ENCODE data around the gene LRP1.

Gene LRP1

GRCh38 chr12:57105011-57105753 lies 23.1 kb upstream of the LRP1 start:
- H3K9me3 ChIP-seq (replicated peaks in 1 of 11) = no peaks in the 10 kb centered on the region
- peak overlapping the region in 3 of 11 experiments; percentile 18 to 31 (median 23); a peak in 5 of 22 replicates for H3K27ac ChIP-seq
- peaks cover 6 to 100% (median 71%) of the 10 kb centered on the region in 11 experiments; a peak in 21 of 22 replicates for H4K20me1 ChIP-seq
- peaks cover 28 to 99% (median 81%) of the 10 kb centered on the region in 10 experiments for H3K4me1 ChIP-seq
- H3K4me2 ChIP-seq = peak overlapping the region in 5 of 11 experiments; percentile 17 to 98 (median 96); a peak in 7 of 22 replicates
- H3K4me3 ChIP-seq = no peak overlapping the region
- no peaks in the 10 kb centered on the region for H3K27me3 ChIP-seq
- peaks cover 73 to 92% (median 85%) of the 10 kb centered on the region in 11 experiments for H3K36me3 ChIP-seq
- TF ChIP-seq Cebpa-rat (IDR thresholded peaks at IDR 0.05) = no peak
- peak overlapping the region in 9 of 11 experiments; percentile 2 to 60 (median 24); a peak in 9 of 22 replicates for H3K9ac ChIP-seq

DNA sequence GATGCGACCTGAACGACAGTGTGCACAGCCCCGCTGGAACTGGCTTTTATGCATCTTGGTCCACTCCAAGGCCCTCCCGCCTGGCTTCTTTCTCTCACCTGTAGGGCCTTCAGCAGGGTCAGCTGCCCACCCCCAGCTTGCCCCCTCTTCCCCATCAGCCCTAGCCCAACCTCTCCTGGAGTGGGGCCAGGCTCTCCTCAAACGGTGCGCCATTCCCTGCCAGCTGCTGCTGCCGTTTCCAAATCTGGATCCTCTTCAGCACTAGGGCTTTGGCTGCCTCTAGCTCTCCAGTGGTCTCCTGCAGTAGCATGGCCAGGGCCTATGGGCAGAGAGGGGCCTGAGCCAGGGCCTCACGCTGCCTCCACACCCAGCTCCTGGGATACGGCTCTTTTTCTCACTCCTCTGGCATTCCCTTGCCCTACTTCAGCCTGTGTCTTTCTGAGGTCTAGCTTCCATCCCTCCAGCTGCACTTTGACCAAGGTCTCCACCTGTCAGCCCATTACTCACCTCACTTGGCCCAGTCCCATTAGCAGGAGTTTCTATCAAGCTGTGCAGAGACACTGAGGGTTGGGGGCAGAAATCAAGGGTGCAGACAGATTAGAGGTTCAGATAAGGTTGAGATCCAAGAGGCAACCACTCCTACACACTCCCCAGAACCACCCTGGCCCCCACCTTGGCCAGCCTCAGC lies 22.1 kb upstream of the LRP1 start:
- Histone ChIP-seq H3K4me2 (peak overlapping the region in 5 of 11 experiments; percentile 13 to 98 (median 97); a peak in 8 of 22 replicates), H3K27me3 (no peaks in the 10 kb centered on the region), H3K9me3 (replicated peaks in 1 of 11) (no peaks in the 10 kb centered on the region), H3K4me1 (peaks cover 27 to 89% (median 77%) of the 10 kb centered on the region in 10 experiments), H3K4me3 (no peak overlapping the region), H4K20me1 (peaks cover 6 to 91% (median 69%) of the 10 kb centered on the region in 11 experiments; a peak in 21 of 22 replicates), H3K27ac (peak overlapping the region in 1 of 11 experiments; percentile 23; a peak in 2 of 22 replicates), H3K9ac (peak overlapping the region in 6 of 11 experiments; percentile 9 to 99 (median 45); a peak in 7 of 22 replicates), H3K36me3 (peaks cover 70 to 83% (median 76%) of the 10 kb centered on the region in 11 experiments)
- no peak for TF ChIP-seq Cebpa-rat (IDR thresholded peaks at IDR 0.05)

DNA sequence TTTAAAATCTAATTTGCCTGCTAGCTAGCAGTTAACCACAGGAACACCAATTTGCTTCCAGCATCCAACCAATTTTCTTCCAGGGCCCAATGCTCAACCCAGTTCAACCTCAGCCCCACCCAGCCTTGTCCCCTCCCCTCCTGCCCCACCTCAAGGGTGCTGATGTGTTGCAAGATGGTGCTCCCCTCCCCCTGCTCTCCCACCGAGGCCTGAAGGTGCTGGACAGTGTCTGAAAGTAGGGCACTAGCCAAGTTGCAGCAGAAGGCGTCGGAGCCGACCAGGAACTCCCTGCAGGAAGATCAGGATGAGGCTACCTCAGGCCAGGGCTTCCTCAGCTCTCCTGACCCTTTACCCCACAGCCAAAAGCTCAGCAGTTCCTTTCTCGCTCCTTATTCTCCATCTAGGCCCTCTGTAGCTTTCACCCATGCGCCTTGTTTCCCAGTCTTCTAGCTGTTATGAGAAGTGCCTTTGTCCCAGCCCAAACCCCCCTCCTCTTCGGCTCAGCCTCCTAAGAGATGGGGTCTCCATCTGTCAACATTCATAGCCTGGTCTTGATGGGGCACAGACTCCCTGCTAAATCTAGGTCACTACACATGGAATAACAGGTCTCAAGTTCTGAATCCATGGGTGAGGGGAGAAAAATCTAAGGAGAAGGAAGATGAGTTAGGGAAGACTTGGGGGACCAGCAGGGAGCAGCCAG lies 20.7 kb upstream of the LRP1 start:
- Histone ChIP-seq H3K4me2 (peak overlapping the region; percentile 93 to 100 (median 96); a peak in 20 of 22 replicates), H4K20me1 (peaks cover 6 to 77% (median 61%) of the 10 kb centered on the region in 11 experiments; a peak in 21 of 22 replicates), H3K4me3 (peak overlapping the region in 4 of 10 experiments; percentile 21 to 99 (median 88); a peak in 5 of 20 replicates), H3K27ac (peak overlapping the region in 10 of 11 experiments; percentile 0 to 98 (median 38); a peak in 9 of 22 replicates), H3K36me3 (peaks cover 56 to 69% (median 63%) of the 10 kb centered on the region in 11 experiments), H3K27me3 (no peaks in the 10 kb centered on the region), H3K9me3 (replicated peaks in 1 of 11) (no peaks in the 10 kb centered on the region), H3K9ac (peak overlapping the region in 10 of 11 experiments; percentile 3 to 100 (median 96); a peak in 18 of 22 replicates), H3K4me1 (peaks cover 31 to 83% (median 72%) of the 10 kb centered on the region in 10 experiments)
- TF ChIP-seq Cebpa-rat (IDR thresholded peaks at IDR 0.05) = no peak

- peaks cover 35 to 81% (median 69%) of the 10 kb centered on the region in 10 experiments for H3K4me1 ChIP-seq
- H3K36me3 ChIP-seq = peaks cover 38 to 50% (median 44%) of the 10 kb centered on the region in 11 experiments
- H3K4me3 ChIP-seq = peak overlapping the region; percentile 78 to 99 (median 90)
- peak overlapping the region; percentile 94 to 100 (median 97) for H3K9ac ChIP-seq
- no peaks in the 10 kb centered on the region for H3K27me3 ChIP-seq
- peaks cover 6 to 58% (median 56%) of the 10 kb centered on the region in 11 experiments; a peak in 21 of 22 replicates for H4K20me1 ChIP-seq
- peak overlapping the region in 10 of 11 experiments; percentile 98 to 100 (median 98); a peak in 20 of 22 replicates for H3K27ac ChIP-seq
- peak overlapping the region; percentile 93 to 100 (median 96) for H3K4me2 ChIP-seq
- no peak for TF ChIP-seq Cebpa-rat (IDR thresholded peaks at IDR 0.05)
- no peaks in the 10 kb centered on the region for H3K9me3 ChIP-seq (replicated peaks in 1 of 11)
Observed at GRCh38 chr12:57109207-57110103, 18.8 kb upstream of the LRP1 start.

DNA sequence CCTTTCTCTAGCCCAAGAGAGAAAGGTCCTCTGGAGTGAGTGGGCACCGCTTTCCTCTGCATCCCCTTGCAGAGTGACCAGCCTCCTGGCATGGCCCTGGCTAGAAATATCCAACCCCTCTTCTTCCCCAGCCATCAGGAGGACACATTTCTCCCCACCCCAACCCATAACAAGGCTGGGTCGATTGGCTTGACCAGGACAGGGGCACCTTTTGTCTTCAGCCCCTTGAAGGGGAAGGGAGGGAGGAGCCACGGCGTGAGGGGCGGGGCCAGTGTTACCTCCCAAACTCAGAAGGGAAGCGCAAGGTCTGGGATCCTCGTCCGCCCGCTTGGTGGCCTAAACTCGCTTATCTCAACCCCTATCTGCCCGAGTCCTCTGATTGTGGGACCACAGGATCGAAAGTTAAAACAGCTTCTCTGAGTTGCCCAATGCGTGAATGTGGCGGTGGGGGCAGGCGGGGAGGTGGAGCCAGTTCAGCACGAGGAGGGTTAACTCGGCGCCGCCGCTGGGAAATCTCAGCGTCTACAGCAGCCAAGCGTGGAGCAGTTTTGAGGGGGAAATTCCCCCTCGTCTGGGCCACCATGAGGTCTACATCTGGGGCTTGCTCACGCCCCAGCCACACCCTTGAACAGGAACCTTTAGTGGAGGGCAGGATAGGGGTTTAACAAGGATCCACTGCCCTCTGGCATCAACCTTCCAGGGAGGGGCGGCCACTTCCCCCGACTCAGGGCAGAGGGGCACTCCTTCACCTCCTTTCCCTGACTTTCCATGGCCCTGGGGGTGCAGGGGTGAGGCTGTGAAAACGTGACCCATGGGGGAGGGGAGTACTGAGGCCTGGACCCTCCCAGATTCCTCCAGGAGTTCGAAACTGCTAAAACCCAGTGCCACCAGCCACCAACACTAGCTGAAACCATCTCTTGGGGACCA lies 17.9 kb upstream of the LRP1 start:
- Histone ChIP-seq H3K27me3 (no peaks in the 10 kb centered on the region), H3K27ac (peak overlapping the region; percentile 98 to 100 (median 98)), H3K4me2 (peak overlapping the region; percentile 93 to 100 (median 96)), H3K4me3 (peak overlapping the region; percentile 78 to 99 (median 90)), H3K4me1 (peaks cover 35 to 72% (median 60%) of the 10 kb centered on the region in 10 experiments), H3K36me3 (peaks cover 29 to 41% (median 35%) of the 10 kb centered on the region in 11 experiments), H4K20me1 (peaks cover 6 to 49% (median 48%) of the 10 kb centered on the region in 11 experiments; a peak in 21 of 22 replicates), H3K9ac (peak overlapping the region; percentile 94 to 100 (median 97)), H3K9me3 (replicated peaks in 1 of 11) (no peaks in the 10 kb centered on the region)
- TF ChIP-seq Cebpa-rat (IDR thresholded peaks at IDR 0.05) = peak in 8 of 11 experiments; percentile 21 to 64 (median 54); a peak in 7 of 22 replicates

DNA sequence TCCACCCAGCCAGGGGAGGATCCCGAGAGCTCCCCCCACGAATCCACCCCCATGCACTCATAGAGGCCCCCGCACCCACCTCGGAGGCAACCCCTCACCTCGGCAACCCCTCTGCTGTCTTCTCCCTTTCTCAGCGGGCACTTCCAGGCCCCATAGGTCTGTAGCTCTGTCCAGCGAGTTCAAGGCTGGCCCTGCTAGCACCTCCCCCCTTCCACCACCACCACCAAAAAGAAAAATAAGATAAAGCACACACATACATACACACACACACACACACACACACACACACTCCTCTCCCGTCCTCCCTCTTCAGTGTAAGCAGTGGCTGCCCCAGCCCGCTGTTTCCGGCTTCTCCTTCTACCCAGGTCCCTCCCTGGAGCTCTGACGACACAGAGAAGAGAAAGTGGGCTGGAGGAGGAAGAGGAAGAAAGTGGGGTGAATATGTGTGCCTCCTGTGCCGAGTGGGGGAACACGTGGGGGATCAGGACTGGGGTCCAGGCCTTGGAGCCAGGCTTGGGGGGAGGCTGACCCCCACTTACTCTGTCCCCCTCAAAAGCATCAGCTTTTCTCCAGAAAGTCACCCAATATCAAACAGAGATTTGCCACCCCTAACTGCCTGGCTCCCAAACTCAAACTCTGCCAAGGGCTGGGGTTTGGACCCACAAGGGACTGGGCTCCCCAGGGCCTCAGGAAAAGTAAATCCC lies 17.1 kb upstream of the LRP1 start, which contains the start of gene STAT6:
Gene STAT6 (minus strand): TSS at position 332 of the 704 bp plus-strand sequence. CDS start 3,084 bp downstream, outside the sequence.
- Histone ChIP-seq H3K9ac (peak within 1 kb of the TSS; percentile 94 to 100 (median 97)), H3K9me3 (replicated peaks in 1 of 11) (no peaks in the 10 kb centered on the region), H3K36me3 (peaks cover 21 to 33% (median 27%) of the 10 kb centered on the region in 11 experiments)

More for the DNA sequence above, 17.1 kb upstream of the LRP1 start, which contains the start of gene STAT6:
- TF ChIP-seq Cebpa-rat (IDR thresholded peaks at IDR 0.05) = no peak
- Histone ChIP-seq H3K4me2 (peak within 1 kb of the TSS; percentile 93 to 100 (median 96)), H3K27me3 (no peaks in the 10 kb centered on the region), H3K27ac (peak within 1 kb of the TSS; percentile 98 to 100 (median 98)), H3K4me1 (peaks cover 35 to 64% (median 55%) of the 10 kb centered on the region in 10 experiments), H3K4me3 (peak within 1 kb of the TSS; percentile 78 to 99 (median 90)), H4K20me1 (peaks cover 6 to 41% (median 40%) of the 10 kb centered on the region in 11 experiments; a peak in 21 of 22 replicates)

All from BLaER1 treated with 17β-estradiol and CSF1 and Interleukin-3, amounts not matched to agents 10 nM and 100 nM (cell line).